GM21717 (cell line): ENCODE data around the gene FOXE1.

Source experiments
- ATAC-seq: cut with Tn5 transposase; IDR thresholded peaks from one replicate; pipeline ENCODE4 v1.9.1; 2021; ENCODE audit warnings: mild to moderate bottlenecking, moderate library complexity; ENCODE audit not compliant: unreplicated experiment

FOXE1 gene

DNA sequence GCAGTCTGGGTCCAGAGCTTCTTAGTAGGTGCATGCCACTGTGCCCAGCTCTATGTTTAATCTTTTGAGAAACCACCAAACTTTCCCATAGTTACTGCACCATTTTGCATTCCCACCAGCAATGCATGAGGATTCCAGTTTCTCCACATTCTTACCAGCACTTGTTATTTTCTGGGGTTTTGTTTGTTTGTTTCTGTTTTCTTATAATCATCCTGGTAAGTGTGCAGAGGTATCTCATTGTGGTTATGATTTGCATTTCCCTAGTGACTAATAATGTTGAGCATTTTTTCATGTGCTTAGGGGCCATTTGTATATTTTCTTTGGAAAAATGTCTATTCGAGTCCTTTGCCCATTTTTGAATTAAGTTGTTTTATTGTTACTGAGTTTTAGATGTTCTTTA is 11.4 kb downstream of the FOXE1 start:
- no peak for ATAC-seq

DNA sequence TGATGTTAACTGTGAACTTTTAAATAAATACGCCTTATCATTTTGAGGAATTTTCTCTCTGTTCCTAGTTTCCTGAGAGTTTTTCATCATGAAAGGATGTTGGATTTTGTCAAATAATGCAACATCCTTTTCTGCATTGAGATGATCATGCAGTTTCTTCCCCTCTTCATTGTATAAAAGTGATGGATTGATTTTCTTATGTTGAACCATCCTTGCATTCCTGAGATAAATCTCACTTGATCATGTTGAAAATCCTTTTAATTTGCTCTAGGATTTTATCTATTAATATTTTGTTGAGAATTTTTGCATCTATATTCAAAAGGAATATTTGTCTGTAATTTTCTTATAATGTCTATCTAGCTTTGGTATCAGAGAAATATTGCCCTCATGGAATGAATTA is 13.3 kb downstream of the FOXE1 start:
- no peak for ATAC-seq

DNA sequence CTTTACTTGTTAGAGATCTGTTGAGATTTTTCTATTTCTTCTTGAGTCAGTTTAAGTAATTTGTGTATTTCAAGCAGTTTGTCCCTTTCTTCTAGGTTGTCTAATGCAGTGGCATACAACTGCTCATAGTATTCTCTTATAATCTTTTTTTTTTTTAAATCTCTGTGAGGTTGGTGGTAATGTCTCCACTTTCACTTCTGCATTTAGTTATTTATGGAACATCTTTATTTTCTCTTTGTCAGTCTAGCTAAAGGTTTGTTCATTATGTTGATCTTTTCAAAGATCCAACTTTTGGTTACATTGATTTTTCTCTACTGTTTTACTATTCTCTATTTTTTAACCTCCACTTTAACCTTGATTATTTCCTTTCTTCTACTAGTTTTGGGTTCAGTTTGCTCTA is 13.8 kb downstream of the FOXE1 start:
- no peak for ATAC-seq

DNA sequence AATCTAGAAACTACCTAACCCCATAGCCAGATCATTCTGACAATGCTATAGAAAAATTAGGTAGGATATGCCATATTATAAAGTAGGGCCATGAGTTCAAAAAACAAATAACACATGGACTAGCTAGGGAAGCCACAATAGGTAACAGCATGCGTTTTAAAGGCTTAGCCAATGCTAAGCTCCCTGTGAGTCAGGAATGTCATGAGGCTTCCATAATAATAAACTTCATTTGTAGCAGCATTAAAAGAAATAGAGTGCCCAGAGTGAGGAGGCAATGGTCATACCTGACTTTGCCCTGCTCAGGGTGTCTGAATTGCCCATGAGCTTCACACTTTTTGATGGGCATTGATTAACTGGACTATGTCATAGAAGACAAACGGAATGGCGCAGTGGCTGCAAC is 15.8 kb downstream of the FOXE1 start:
- no peak for ATAC-seq

DNA sequence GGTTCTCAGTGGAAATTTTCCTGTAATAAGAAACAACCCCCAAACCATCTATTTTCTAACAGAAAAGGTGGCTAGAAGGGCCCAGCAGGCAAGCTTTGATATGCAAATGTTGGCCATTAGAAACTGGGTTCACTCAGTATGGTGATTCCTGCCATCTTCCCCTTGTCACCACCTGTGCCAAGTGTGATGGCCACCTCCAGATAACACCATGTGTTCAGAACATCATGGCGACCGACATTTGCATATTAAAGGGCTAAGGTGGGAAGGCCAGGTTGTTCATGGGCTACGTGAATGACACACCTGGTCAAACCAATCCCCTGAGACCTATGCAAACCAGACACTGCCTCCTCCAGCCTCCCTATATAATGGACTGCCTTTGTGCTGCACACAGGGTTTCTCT is 20.4 kb downstream of the FOXE1 start:
- ATAC-seq, result no peak

DNA sequence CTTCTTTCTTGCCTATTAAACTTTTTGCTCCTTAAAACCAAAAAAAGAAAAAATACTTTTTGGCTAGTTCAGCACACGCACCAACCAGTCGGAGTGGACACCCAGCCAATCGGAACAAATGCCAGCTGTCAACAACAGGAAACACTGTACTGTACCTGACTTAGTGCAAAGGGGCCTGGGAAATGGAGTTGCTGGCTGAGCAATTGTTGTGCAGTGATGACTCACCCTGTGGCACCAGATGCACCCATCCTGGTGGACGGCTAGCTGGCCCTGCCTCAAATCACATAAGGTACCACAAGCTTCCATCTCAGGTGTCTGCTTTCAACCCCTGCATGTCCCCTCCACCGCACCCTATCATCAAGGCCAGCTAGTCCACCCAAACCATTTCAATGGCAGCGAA is 20.9 kb downstream of the FOXE1 start:
- ATAC-seq, result no peak

DNA sequence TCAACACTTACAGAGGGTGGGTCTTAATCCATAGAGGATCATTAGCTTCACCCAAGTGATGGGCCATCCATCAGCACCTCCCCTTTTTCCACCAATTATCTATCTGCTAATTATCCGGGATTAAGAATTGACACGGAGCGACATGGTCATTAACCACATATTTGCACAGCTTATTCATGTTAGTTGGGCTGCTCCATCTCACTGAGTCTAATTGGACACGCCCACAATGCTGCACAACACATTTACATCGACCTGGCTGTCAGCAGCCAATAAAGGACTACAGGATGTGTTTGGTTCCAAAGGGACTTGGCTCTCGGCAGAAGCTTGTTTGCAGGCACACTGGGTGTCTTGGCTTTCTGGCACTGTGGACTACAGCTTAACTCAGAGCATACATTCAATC is 21.6 kb downstream of the FOXE1 start:
- no peak for ATAC-seq

DNA sequence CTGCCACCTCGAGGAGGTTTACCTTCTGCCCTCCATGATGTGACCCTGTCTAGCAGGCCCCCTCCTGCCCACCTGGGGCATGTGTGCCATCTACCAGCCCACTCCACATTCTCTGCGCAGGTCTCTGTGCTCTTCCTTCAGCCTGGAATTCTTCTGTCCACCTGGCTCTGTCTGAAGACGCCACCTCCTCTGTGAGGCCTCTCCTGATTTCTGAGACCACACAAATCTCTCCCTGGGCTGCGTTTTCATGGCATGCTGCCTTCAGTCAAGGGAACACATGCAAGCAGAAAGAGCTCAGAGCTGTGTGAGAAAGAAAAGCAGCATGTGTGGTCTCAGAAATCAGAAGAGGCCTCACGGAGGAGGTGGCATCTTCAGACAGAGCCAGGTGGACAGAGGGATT is 22.1 kb downstream of the FOXE1 start:
- ATAC-seq, result no peak

DNA sequence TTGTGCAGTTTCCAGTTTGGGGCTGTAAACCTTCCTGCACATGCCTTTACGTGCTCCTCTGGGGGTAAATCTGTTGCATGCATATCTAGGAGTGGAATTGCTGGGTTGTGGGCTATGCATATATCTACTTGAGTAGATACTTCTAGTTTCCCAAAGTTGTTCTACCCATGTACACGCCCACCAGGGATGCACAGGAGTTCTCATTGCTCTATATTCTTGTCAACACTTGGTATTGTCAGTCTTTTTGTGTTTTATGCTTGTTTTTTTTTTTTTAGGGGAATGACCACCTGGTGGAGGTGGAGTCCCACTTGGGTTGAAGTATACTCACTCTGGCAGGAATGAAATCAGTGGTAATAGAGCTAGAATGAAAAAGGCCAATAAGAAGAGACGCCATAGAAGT is 23.0 kb downstream of the FOXE1 start:
- no peak for ATAC-seq

DNA sequence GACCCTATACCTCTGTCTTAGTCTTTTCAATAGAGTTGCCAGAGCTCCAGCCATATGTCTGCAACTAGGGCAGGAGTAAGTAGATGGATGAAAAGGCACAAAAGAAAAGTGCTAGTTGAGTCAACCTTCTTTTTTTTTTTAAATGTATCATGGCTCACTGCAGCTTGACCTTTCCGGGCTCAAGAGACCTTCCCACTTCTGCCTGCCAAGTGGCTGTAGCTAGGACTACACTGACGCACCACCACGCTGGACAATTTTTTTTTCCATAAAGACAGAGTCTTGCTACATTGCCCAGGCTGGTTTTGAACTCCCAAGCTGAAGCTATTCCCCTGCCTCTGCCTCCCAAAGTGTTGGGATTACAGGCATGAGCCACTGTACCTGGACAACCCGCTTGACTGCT is 27.3 kb downstream of the FOXE1 start:
- no peak for ATAC-seq

DNA sequence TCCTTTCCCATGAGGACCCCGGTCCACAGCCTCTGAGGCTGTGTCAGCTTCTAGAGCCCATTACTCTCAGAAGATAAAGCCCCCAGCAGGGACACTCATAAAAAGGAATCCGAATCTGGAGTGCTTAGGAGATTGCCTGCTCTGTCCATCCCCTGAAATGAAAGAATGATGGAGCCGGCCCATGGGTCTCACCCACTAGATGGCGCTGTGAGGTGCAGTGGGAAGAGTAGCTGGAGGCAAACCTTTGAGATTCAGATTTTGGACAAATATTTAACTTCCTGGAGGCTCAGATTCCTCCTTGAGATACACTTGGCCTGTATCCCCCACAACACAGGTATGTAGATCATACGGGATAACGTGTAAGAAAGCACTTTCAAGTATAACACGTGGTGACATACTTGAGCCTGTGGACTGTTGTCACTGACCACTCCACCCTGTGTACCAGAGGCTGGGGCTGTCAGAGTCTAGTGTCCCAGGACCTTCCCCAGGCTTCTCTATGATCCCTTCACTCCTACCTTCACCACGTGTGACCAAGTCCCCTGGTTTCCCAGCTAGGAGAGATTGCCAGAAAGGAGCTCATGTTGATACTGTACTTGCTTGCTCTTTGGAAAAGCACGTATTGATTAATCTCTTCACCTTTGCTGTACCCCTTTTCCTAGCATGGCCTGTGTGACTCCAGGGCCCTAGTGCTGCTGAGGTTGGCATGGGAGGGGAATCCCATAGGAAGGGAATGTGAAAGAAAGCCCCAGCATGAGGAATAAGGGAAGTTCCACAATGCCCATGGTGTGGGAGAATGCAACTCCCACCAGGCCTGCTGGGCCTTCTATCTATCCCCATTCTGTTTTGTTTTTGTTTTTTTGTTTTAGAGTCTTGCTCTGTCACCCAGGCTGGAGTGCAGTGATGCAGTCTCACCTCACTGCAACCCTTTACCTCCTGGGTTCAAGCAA is 37.2 kb downstream of the FOXE1 start:
- ATAC-seq, result no peak

DNA sequence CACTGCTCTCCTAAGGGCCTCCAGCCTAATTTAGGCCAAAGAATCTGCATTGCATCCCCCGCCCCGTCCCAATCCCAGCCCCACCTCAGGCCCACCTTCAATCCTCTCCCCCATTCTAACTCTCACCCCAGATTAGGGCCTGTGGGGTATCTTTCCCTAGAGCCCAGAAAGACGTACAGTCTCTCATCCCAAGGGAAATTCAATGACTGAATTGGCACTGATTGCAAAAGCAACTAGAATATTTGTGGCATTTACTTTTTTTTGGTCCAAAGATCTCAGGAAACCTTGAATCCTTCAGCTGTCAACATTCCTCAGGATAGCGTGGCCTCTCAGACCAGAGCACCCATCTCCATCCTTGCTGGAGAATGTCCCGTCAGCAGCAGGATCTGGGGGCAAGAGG is 38.7 kb downstream of the FOXE1 start:
- no peak for ATAC-seq

DNA sequence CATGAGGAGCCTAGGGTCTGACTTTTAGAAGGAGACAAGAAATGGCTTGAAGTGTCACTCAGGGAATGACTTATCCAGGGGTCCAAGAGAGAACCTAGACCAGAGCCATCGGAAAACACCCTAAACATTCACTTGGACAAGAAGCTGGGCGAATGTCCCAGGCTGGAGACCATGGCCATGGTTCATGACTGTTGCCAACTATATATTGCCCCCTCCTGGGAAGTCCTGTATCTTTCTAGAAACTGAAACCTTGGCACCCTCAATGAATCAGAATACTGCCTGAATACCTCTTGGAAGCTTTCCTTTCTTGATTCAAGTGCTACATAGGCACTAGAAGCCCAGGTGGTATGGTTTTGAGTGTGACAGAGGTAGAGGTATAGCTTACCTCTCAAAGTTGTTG is 39.4 kb downstream of the FOXE1 start:
- ATAC-seq, result no peak

DNA sequence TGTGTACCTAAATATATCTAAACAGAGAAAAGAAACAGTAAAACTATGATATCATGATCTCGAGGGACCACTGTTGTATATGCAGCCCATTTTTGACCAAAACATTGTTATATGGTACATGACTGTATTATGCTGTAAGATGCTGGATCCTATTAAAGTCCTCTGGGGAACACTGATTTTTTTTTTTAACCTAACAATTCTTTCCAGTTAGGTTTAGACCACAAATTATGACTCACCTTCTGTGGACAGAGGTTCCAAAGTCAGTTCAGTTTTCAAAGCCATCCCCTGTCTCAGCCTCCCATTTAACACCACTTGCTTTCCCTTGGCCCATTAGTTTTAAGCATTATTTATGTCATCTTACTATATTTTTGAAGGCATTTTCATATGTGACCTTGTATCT is 42.2 kb downstream of the FOXE1 start:
- ATAC-seq, result no peak

DNA sequence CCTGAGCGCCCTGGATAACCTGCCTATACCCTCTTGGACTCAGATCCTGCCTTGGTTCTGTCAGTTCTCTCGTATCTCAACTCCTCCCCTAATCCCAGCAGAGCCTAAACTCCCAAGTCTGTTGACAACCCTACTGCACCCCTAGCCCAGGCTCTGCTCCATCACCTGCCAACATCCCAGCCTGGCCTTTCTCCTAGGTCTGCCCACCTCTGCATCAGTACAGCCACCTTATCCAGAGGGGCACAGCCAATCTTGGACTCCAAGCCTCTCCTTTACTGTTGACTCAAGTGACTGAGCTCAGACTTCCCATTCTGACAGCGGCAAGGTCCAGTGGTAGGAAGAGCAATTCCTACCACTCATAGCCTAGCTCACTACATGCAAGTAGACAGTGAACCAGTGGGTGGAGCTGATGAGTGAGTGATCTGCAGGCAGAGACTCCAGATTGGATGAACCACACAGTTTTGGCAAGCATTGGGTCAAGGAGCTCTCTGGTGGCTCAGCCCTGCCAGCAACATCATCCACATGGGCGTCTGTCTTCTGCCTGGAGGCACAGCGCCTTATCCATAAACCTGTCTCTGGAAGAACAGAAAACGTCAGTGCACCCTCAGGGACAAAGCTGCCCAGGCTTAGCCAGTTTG is 42.8 kb downstream of the FOXE1 start:
- no peak for ATAC-seq

DNA sequence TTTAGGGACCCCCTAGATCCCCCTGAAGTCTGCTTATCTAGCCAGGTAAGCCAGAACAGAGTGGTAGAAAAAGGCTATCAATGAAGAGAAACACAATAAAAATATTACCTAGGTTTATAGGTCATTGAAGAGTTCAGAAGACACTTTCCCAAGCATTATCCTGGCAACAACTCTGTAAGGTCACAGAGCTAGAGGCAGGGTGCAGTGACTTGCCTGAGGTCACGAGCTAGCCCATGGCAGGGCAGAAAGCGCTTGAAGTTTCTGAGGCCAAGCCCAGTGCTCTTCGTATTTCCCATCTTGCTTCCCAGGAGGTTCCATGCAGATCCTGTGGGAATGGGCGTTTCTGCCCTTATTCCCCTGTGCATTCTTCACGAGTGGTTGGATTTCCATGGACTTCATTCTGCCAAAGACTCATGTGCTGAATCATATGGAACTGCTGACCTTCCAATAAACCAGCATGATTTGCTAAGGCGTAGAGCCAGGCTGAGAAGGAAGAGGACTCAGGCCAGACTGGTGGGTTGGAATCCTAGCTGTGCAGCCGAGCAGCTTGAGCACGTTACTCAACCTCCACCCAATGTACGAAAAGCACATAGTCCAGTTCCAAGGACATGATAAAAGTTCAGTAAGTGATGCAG is 47.2 kb downstream of the FOXE1 start:
- ATAC-seq, result no peak

DNA sequence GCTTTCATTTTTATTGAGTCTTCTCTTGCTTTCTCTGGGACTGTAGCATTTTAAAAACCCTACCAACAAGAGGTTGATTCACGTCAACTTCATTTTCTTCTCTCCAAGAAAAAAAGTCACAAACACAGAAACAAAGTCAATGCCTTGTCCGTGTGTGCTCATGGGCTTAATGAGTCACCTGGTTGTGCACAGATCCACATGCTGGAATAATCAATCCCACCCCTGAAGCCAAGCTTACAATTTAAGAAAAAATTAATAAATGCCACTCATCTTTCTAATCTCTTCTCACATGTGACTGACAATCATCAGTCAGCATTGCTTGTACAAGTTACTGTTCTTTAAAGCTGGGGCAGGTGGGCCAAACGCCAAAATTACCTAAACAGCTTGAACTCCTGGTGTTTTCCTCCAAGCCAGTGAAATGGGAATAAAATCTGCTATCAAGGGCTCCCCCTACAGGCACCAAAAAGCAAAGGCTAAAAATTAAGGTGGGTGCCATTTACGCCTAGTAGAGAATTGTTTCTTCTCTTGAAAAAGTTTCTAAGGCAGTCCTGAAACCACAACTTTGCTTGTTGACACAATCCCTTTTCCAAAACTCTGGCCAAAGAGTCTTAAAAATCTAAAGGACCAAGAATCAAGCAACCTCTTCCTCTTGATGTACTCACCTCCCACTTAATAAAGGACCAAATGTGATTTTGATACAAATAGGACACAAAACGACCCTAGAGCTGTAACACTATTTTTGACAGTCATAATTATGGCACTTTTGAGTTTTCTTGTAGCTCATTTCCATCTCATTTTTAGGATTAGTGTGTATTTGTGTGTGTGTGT is 47.9 kb downstream of the FOXE1 start:
- no peak for ATAC-seq

DNA sequence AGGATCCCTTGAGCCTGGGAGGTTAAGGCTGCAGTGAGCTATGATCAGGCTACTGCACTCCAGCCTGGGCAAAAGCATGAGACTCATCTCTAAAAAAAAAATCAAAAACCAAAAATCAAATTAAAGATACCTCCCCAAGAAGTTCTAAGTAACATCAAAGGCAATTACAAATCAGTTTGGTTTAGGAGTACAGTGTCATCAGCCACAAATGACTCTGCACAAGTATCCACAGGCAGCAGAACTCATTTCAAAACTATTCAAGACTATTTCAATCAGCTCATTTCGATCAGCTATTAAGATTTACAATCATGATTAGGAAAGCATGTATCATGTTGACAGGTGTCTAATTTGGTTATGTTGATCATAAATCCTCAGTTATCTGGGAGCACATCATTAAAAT is 50.2 kb downstream of the FOXE1 start:
- ATAC-seq, result no peak

DNA sequence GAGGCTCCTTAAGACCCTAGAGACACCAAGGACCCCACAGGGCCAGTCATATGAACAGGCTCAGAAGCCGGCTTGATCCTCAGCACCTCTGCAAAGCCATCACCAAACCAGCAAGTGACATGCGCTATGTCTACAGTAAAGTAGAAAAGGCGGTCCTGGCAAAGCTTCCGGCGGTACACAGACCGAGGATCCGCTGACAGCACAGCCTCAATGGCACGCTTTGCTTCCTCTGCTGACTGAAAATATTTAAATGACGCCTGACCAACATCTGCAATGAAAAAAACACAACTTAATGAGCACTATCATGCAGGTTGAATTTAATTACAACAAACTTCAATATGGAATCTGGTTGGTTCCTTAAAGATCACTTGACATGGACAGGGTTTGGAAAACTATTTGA is 51.7 kb downstream of the FOXE1 start:
- ATAC-seq, result no peak

DNA sequence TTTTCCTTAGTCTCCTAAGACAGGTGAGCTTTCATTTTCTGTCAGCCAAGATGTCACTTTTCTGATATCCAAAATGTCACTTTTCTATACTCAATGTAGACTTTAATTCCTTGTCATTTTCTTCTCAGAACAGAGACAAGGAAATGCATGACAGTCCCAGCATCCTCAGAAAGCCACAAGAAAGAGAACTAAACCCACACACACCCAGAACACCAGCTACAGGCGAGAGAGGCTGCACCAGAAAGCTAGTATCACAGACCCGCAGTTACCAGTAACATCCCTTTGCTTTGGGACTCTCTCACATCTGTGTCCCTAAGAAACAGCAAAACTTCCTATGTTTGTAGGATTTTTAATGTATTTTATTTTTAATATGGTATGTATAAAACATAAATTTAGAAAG is 52.2 kb downstream of the FOXE1 start:
- ATAC-seq, result no peak
